Skeletal muscle tissue (tissue), 4 donors: ENCODE measurements around the gene CHST1. TPM values are rescaled to one million over a fixed set of nuclear protein-coding genes. Genes with fewer than 3 reads are reported as not detected.

ENCODE experiments used
- H3K27ac ChIP-seq: one replicate; pipeline ENCODE4 v1.7.0; 2013; ENCODE audit warnings: mild to moderate bottlenecking, low read depth, low read length, inconsistent platforms
- H3K27me3 ChIP-seq, 3 donors: one replicate each; pipeline ENCODE4 v1.7.0; 2013; ENCODE audit warnings: low read length in 3 of 3; ENCODE audit not compliant: control insufficient read depth in 3 of 3, insufficient read depth in 3 of 3
- H3K36me3 ChIP-seq, 3 donors: one replicate each; pipeline ENCODE4 v1.7.0; 2013; ENCODE audit warnings: low read length in 3 of 3; ENCODE audit not compliant: control insufficient read depth in 3 of 3, insufficient read depth in 3 of 3
- H3K4me1 ChIP-seq, 3 donors: one replicate each; pipeline ENCODE4 v1.7.0; 2013; ENCODE audit warnings: low read length in 3 of 3, mild to moderate bottlenecking in 3 of 3; ENCODE audit not compliant: control insufficient read depth in 3 of 3, insufficient read depth in 3 of 3
- H3K4me3 ChIP-seq, 3 donors: one replicate each; pipeline ENCODE4 v1.7.0; 2013; ENCODE audit warnings: low read length in 3 of 3
- H3K9ac ChIP-seq, 3 donors: one replicate each; pipeline ENCODE4 v1.7.0; 2013; ENCODE audit warnings: low read length in 3 of 3, mild to moderate bottlenecking in 3 of 3, moderate library complexity in 2 of 3, low read depth in 1 of 3
- H3K9me3 ChIP-seq, 3 donors: one replicate each; pipeline ENCODE4 v1.7.0; 2013; ENCODE audit warnings: low read length in 3 of 3; ENCODE audit not compliant: control insufficient read depth in 3 of 3
- total RNA-seq: library from RNA; depleted of rRNA; stranded (reverse); fragments of >200 nt; gene quantifications from one replicate; pipeline ENCODE4 v1.2.3, GENCODE V29; 2014
- donor health status: Osteomylitis.

CHST1 gene
- total RNA-seq, 1 donor from 2014 or later: 3.1 TPM

- Histone ChIP-seq H3K4me1 (peaks cover 14 to 24% (median 20%) of the 10 kb centered on the region in 3 donors), H3K9ac (no peak overlapping the region), H3K9me3 (no peaks in the 10 kb centered on the region), H3K27ac (no peak overlapping the region), H3K36me3 (no peaks in the 10 kb centered on the region), H3K4me3 (no peak overlapping the region), H3K27me3 (peaks cover 0 to 3% (median 0%) of the 10 kb centered on the region in 3 donors)
Measured at GRCh38 chr11:45653277-45653676, 12.1 kb downstream of the CHST1 start.

- no peak overlapping the region for H3K27ac ChIP-seq
- no peak overlapping the region for H3K4me3 ChIP-seq
- H3K9ac ChIP-seq: peak overlapping the region in 1 of 3 donors; percentile 33
- no peaks in the 10 kb centered on the region for H3K9me3 ChIP-seq
- no peaks in the 10 kb centered on the region for H3K36me3 ChIP-seq
- peaks cover 14 to 21% (median 18%) of the 10 kb centered on the region in 3 donors for H3K4me1 ChIP-seq
- H3K27me3 ChIP-seq: peaks cover 0 to 3% (median 0%) of the 10 kb centered on the region in 3 donors
Measured at GRCh38 chr11:45652781-45653180, 12.6 kb downstream of the CHST1 start.

- H3K4me3 ChIP-seq: no peak overlapping the region
- peaks cover 14 to 21% (median 18%) of the 10 kb centered on the region in 3 donors for H3K4me1 ChIP-seq
- no peaks in the 10 kb centered on the region for H3K9me3 ChIP-seq
- H3K27me3 ChIP-seq: peaks cover 0 to 3% (median 0%) of the 10 kb centered on the region in 3 donors
- no peaks in the 10 kb centered on the region for H3K36me3 ChIP-seq
- no peak overlapping the region for H3K9ac ChIP-seq
- H3K27ac ChIP-seq: no peak overlapping the region
Measured at GRCh38 chr11:45651841-45652749, 13.3 kb downstream of the CHST1 start.

GRCh38 chr11:45651156-45651555, 14.3 kb downstream of the CHST1 start:
- Histone ChIP-seq H3K9ac (no peak overlapping the region), H3K27ac (no peak overlapping the region), H3K9me3 (no peaks in the 10 kb centered on the region), H3K4me3 (no peak overlapping the region), H3K4me1 (peaks cover 14 to 21% (median 18%) of the 10 kb centered on the region in 3 donors), H3K27me3 (no peaks in the 10 kb centered on the region), H3K36me3 (no peaks in the 10 kb centered on the region)

GRCh38 chr11:45650166-45651095, 15.0 kb downstream of the CHST1 start:
- Histone ChIP-seq H3K9me3 (no peaks in the 10 kb centered on the region), H3K4me1 (peaks cover 13 to 19% (median 16%) of the 10 kb centered on the region in 3 donors), H3K4me3 (no peak overlapping the region), H3K36me3 (no peaks in the 10 kb centered on the region), H3K27me3 (no peaks in the 10 kb centered on the region), H3K27ac (no peak overlapping the region), H3K9ac (no peak overlapping the region)

GRCh38 chr11:45649544-45650165, 15.8 kb downstream of the CHST1 start:
- Histone ChIP-seq H3K9ac (no peak overlapping the region), H3K27ac (no peak overlapping the region), H3K27me3 (no peaks in the 10 kb centered on the region), H3K4me1 (peaks cover 6 to 11% (median 9%) of the 10 kb centered on the region in 3 donors), H3K4me3 (no peak overlapping the region), H3K36me3 (no peaks in the 10 kb centered on the region), H3K9me3 (no peaks in the 10 kb centered on the region)

- H3K36me3 ChIP-seq: no peaks in the 10 kb centered on the region
- peaks cover 0 to 5% (median 1%) of the 10 kb centered on the region in 3 donors for H3K4me1 ChIP-seq
- no peak overlapping the region for H3K27ac ChIP-seq
- no peaks in the 10 kb centered on the region for H3K27me3 ChIP-seq
- no peak overlapping the region for H3K4me3 ChIP-seq
- H3K9me3 ChIP-seq: no peaks in the 10 kb centered on the region
- H3K9ac ChIP-seq: no peak overlapping the region
Measured at GRCh38 chr11:45648931-45649330, 16.5 kb downstream of the CHST1 start.

- no peak overlapping the region for H3K9ac ChIP-seq
- peaks cover 0 to 3% (median 0%) of the 10 kb centered on the region in 3 donors for H3K27me3 ChIP-seq
- no peak overlapping the region for H3K27ac ChIP-seq
- H3K4me1 ChIP-seq: peaks cover 2 to 8% (median 3%) of the 10 kb centered on the region in 3 donors
- H3K9me3 ChIP-seq: no peaks in the 10 kb centered on the region
- H3K4me3 ChIP-seq: no peak overlapping the region
- no peaks in the 10 kb centered on the region for H3K36me3 ChIP-seq
Measured at GRCh38 chr11:45647786-45648185, 17.6 kb downstream of the CHST1 start.

- peaks cover 0 to 3% (median 0%) of the 10 kb centered on the region in 3 donors for H3K27me3 ChIP-seq
- no peaks in the 10 kb centered on the region for H3K9me3 ChIP-seq
- H3K27ac ChIP-seq: no peak overlapping the region
Measured at GRCh38 chr11:45647329-45647728, 18.1 kb downstream of the CHST1 start.

More at GRCh38 chr11:45647329-45647728, 18.1 kb downstream of the CHST1 start:
- Histone ChIP-seq H3K4me3 (no peak overlapping the region), H3K9ac (no peak overlapping the region), H3K4me1 (peaks cover 0 to 8% (median 3%) of the 10 kb centered on the region in 3 donors), H3K36me3 (no peaks in the 10 kb centered on the region)
